Measurements from ENCODE around the gene CACNA1E.

The CACNA1E gene

GRCh38 chr1:181640956-181641355 is 157.6 kb downstream of the CACNA1E start:
- peaks cover 15% of the 10 kb centered on the region for H3K4me1 Mint-ChIP-seq
- H3K27ac Mint-ChIP-seq = no peak overlapping the region
- TF ChIP-seq, protein P1, sequence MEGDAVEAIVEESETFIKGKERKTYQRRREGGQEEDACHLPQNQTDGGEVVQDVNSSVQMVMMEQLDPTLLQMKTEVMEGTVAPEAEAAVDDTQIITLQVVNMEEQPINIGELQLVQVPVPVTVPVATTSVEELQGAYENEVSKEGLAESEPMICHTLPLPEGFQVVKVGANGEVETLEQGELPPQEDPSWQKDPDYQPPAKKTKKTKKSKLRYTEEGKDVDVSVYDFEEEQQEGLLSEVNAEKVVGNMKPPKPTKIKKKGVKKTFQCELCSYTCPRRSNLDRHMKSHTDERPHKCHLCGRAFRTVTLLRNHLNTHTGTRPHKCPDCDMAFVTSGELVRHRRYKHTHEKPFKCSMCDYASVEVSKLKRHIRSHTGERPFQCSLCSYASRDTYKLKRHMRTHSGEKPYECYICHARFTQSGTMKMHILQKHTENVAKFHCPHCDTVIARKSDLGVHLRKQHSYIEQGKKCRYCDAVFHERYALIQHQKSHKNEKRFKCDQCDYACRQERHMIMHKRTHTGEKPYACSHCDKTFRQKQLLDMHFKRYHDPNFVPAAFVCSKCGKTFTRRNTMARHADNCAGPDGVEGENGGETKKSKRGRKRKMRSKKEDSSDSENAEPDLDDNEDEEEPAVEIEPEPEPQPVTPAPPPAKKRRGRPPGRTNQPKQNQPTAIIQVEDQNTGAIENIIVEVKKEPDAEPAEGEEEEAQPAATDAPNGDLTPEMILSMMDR (IDR thresholded peaks at IDR 0.05; ENCODE audit: unreplicated experiment in 3 of 3) = no peak
- no peak overlapping the region for H3K4me3 Mint-ChIP-seq
- peaks cover 2% of the 10 kb centered on the region for H3K9me3 Mint-ChIP-seq
- H3K36me3 Mint-ChIP-seq (ENCODE audit: low read depth) = no peaks in the 10 kb centered on the region
- H3K27me3 Mint-ChIP-seq (ENCODE audit: low read depth) = peaks cover 39% of the 10 kb centered on the region

GRCh38 chr1:181643631-181644030 is 160.3 kb downstream of the CACNA1E start:
- Mint-ChIP-seq H3K36me3 (ENCODE audit: low read depth) (no peaks in the 10 kb centered on the region), H3K27ac (no peak overlapping the region), H3K4me1 (peaks cover 3% of the 10 kb centered on the region), H3K27me3 (ENCODE audit: low read depth) (peaks cover 28% of the 10 kb centered on the region), H3K9me3 (peaks cover 2% of the 10 kb centered on the region), H3K4me3 (no peak overlapping the region)
- TF ChIP-seq, protein P1 (IDR thresholded peaks at IDR 0.05; ENCODE audit: unreplicated experiment in 3 of 3) = no peak

DNA sequence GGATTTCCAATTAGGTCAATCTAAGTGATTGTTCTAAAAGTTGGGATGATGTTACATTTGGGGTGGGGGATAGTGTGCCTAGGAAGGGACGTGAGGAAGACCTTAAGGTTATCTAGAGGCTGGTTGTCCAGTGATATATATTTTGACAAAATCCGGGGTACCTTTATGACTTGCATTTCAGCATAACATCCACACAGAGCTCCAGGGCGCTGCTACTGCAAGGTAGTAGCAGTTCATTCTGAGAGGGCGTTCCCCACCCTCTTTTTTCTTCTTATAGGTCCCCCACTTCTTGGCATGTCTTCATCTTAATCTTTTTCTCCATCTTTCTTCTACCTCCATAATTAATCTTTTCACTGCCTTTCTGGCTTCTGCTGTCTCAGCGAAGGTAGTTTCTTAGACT is 161.9 kb downstream of the CACNA1E start:
- H3K27ac Mint-ChIP-seq = no peak overlapping the region
- H3K4me1 Mint-ChIP-seq = no peaks in the 10 kb centered on the region
- TF ChIP-seq, protein P1 (IDR thresholded peaks at IDR 0.05; ENCODE audit: unreplicated experiment in 3 of 3) = no peak
- H3K4me3 Mint-ChIP-seq = no peak overlapping the region
- no peaks in the 10 kb centered on the region for H3K9me3 Mint-ChIP-seq
- H3K36me3 Mint-ChIP-seq (ENCODE audit: low read depth) = no peaks in the 10 kb centered on the region
- H3K27me3 Mint-ChIP-seq (ENCODE audit: low read depth) = peaks cover 23% of the 10 kb centered on the region

- Mint-ChIP-seq H3K36me3 (ENCODE audit: low read depth) (no peaks in the 10 kb centered on the region), H3K4me3 (no peak overlapping the region), H3K9me3 (no peaks in the 10 kb centered on the region), H3K27me3 (ENCODE audit: low read depth) (peaks cover 23% of the 10 kb centered on the region), H3K4me1 (no peaks in the 10 kb centered on the region), H3K27ac (no peak overlapping the region)
- TF ChIP-seq, protein P1 (IDR thresholded peaks at IDR 0.05; ENCODE audit: unreplicated experiment in 3 of 3) = no peak
These were observed 163.4 kb downstream of the CACNA1E start for GRCh38 chr1:181646710-181647109.

DNA sequence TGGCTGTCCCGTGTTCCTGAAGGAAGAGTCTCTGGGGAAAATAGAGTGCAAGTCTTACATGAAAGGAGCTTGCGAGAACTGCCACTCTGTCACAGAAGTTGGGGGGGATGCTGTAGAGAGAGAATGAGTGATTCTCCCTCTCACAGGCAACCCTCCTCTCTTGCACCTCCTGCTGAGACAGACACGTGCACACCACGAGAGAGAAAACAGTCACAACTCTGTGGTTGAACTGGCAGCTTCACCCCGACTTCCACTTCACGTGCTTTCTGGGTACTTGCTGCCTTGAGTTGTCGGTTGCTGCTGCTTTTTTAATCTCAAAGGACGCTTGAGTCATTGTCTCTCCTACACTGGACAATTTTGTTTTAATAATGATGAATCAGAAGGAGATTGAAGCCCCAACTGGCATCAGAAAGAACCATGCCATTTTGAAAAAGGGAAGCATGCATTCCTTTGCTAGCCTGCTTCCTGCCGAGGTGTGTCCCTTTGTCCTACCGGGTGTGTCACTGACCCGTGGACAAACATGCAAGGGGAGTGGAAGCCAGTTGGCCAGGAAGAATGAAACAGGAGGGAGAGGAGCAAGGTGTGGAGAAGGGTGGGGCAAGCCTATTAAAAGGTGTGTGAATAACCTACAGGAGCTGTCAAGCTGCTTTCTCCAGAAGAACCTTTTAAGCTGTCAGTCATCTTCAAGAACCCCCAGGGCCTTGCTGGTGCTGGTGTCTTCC is 164.2 kb downstream of the CACNA1E start:
- H3K27ac Mint-ChIP-seq = no peak overlapping the region
- TF ChIP-seq, protein P1 (IDR thresholded peaks at IDR 0.05; ENCODE audit: unreplicated experiment in 3 of 3) = no peak
- H3K4me3 Mint-ChIP-seq = no peak overlapping the region
- H3K36me3 Mint-ChIP-seq (ENCODE audit: low read depth) = no peaks in the 10 kb centered on the region
- peaks cover 23% of the 10 kb centered on the region for H3K27me3 Mint-ChIP-seq (ENCODE audit: low read depth)
- no peaks in the 10 kb centered on the region for H3K4me1 Mint-ChIP-seq
- H3K9me3 Mint-ChIP-seq = peaks cover 3% of the 10 kb centered on the region

DNA sequence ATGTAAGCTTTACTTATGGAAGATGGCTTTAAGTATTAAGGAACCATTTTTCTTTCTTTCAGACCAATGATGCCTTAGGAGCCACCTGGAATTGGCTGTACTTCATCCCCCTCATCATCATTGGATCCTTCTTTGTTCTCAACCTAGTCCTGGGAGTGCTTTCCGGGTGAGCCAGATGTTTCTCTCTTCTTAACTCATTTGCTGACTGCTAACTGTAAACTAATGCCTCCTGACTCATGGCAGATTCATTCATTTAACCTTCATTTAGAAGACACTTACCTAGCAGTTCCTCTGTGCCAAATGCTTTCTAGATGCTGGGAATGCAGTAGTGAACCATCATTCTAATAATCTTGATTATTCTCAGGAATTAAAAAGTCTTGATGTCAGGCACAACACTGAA is 168.0 kb downstream of the CACNA1E start:
- Mint-ChIP-seq H3K4me1 (no peaks in the 10 kb centered on the region), H3K9me3 (peaks cover 14% of the 10 kb centered on the region), H3K27ac (no peak overlapping the region), H3K36me3 (ENCODE audit: low read depth) (no peaks in the 10 kb centered on the region), H3K4me3 (no peak overlapping the region), H3K27me3 (ENCODE audit: low read depth) (peaks cover 4% of the 10 kb centered on the region)
- TF ChIP-seq, protein P1 (IDR thresholded peaks at IDR 0.05; ENCODE audit: unreplicated experiment in 3 of 3) = no peak

All from nephron (organoid).